Stimulated activated effector memory CD8-positive, alpha-beta T cell treated with anti-CD3 and anti-CD28 coated beads, Interleukin-12 subunit alpha, Interleukin-12 subunit beta, amount 100 ng/mL, for 72 hours (primary cell): ENCODE data around the gene ARHGAP15.

Source experiments
- ATAC-seq: fragments of 150-1000 bp; cut with Tn5 transposase; 2 replicates; pipeline ENCODE4 v1.10.0; 2021
- DNase-seq, 2 donors: peaks; one replicate each; pipeline ENCODE4 v3.0.0; 2021 to 2022; ENCODE audit warnings: low spot score in 2 of 2
- H3K27ac Mint-ChIP-seq: one replicate; pipeline ENCODE4 v1.8.0; 2022; ENCODE audit warnings: mild to moderate bottlenecking, mixed read lengths
- H3K36me3 Mint-ChIP-seq: one replicate; pipeline ENCODE4 v1.8.0; 2022; ENCODE audit warnings: mild to moderate bottlenecking, mixed read lengths
- H3K4me1 Mint-ChIP-seq: one replicate; pipeline ENCODE4 v1.8.0; 2022; ENCODE audit warnings: mixed read lengths
- H3K4me3 Mint-ChIP-seq: one replicate; pipeline ENCODE4 v1.8.0; 2022; ENCODE audit warnings: mild to moderate bottlenecking, mixed read lengths
- H3K9me3 Mint-ChIP-seq: one replicate; pipeline ENCODE4 v1.8.0; 2022; ENCODE audit warnings: mixed read lengths

ARHGAP15 gene

DNA sequence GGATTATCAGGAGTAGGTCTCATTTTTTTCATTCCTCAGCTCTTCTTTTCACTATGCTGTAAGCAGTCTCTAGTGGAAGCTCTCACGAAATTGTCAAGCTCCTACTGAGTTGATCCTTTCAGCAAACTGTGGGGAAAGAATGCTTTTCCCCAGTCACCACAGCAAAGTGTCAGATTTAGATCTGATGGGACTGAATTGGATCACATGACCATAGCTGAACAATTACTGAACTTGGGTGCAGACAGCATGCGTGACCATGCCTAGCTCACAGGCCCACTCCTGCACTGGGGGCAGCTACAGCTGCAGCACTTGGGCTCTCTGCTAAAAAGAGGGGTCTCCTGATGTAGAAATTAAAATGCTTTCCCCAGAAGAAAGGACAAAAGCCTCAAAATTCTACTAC is 3.1 kb downstream of the ARHGAP15 start:
- Mint-ChIP-seq H3K9me3 (peaks cover 3% of the 10 kb centered on the region), H3K4me1 (peaks cover 50% of the 10 kb centered on the region), H3K27ac (peak overlapping the region; percentile 0), H3K36me3 (peaks cover 6% of the 10 kb centered on the region), H3K4me3 (peak overlapping the region; percentile 64)
- DNase-seq = peak in 1 of 2 donors; percentile 65
- ATAC-seq = peak; percentile 67

DNA sequence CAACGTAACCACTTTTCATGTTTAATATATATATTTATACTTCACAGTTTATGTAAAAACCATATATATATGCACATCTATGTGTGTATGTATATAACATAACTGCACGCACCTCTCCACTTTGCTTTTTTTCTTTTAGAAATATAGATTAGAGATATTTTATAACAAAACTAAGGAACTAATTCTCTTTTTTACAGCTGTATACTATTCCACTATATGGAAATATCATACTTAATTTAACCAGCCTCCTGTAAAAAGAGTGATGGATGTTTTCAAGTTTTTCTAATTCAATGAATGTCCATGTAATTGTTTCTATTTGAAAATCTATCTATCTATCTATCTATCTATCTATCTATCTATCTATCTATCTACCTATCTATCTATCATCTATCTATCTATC is 4.6 kb downstream of the ARHGAP15 start:
- DNase-seq (no peak), ATAC-seq (no peak)
- H3K27ac Mint-ChIP-seq = no peak overlapping the region
- peaks cover 53% of the 10 kb centered on the region for H3K4me1 Mint-ChIP-seq
- H3K4me3 Mint-ChIP-seq = no peak overlapping the region
- peaks cover 3% of the 10 kb centered on the region for H3K9me3 Mint-ChIP-seq
- H3K36me3 Mint-ChIP-seq = peaks cover 6% of the 10 kb centered on the region

DNA sequence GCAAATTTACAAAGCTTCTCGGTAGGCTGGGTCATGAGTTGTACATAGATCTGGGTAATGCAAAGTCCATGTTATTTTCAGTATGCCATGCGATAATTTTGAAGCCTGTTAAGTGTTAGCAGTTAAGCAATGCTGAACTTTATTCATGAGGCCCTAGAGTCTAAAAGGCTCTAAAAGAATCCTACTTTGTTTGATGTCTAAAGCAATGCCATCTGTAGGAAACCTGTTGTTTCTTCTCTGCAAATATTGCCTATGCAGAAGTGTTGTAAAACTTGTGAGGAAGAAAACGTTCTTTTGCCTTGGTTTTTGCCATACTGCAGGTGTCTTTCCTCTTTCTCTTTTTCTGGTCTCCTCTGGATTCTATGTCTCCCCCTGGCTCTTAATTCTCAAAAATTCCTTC is 9.1 kb downstream of the ARHGAP15 start:
- DNase-seq (no peak), ATAC-seq (no peak)
- Mint-ChIP-seq H3K4me1 (peaks cover 70% of the 10 kb centered on the region), H3K36me3 (peaks cover 16% of the 10 kb centered on the region), H3K4me3 (no peak overlapping the region), H3K27ac (no peak overlapping the region), H3K9me3 (peaks cover 3% of the 10 kb centered on the region)

DNA sequence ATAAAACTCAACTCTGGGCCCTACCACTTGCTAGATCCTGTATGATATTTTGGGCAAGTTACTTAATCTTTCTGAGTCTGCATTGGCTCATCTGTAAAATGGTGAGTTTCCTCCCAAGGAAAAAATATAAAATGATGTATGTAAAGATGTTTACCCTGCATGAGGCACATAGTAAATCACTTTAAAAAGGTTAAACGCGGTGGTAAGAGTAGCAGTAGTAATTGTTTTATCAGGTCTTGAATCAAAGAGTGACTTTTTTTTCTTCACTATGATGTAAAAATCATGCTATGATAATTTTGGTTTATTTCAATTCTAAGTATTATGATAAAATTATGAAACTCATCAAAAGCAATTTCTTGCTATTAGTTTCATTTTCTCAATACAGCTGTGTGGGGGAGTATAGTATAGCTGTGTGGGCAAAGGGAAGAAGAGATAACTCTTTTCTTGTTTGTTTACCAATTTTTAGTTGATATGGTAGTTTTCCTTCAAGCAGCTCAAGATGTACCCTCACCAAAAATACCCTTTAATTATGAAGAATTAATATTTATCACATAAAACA is 10.7 kb downstream of the ARHGAP15 start:
- peaks cover 11% of the 10 kb centered on the region for H3K36me3 Mint-ChIP-seq
- peaks cover 66% of the 10 kb centered on the region for H3K4me1 Mint-ChIP-seq
- peak overlapping the region; percentile 84 for H3K27ac Mint-ChIP-seq
- H3K4me3 Mint-ChIP-seq = peak overlapping the region; percentile 45
- H3K9me3 Mint-ChIP-seq = no peaks in the 10 kb centered on the region
- DNase-seq = no peak
- ATAC-seq = peak; percentile 59

DNA sequence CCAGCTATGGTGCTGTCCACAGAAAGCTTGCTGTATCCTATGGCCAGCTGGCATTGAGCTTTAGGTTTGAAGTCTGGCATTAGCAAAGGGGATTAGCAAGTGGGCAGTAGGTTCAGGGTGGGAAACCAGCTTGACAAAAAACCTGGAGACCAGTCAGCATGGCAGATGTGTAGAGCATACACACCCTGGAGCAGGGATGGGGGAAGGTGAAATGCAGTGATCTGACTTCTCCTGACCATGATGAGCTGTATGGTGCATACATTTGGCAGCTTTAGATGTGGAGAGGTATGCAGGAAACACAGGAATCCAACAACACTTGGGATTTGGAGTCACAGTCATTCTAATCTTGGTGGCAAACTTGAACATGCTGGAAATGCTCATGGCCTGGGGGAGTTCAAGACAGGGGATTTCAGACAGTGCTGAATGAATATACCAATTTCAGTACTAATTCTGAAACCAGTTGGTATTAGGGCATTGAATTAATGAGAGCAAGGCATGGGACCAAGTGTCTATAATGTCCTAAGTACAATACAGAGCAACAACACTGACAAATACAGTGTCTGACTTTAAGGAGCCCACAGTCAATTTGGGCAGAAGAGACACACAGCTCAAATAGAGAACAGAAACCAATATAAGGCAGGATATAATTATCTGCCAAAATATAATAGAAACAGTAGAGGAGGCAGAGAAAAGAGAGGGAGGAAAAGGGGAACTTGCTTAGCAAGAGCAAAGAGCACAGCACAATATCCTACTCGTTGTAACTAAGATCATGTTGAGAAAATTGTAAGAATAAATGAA is 11.8 kb downstream of the ARHGAP15 start:
- Mint-ChIP-seq H3K4me1 (peaks cover 66% of the 10 kb centered on the region), H3K27ac (peak overlapping the region; percentile 84), H3K4me3 (peak overlapping the region; percentile 45), H3K9me3 (no peaks in the 10 kb centered on the region), H3K36me3 (peaks cover 17% of the 10 kb centered on the region)
- DNase-seq (no peak), ATAC-seq (peak; percentile 83)

DNA sequence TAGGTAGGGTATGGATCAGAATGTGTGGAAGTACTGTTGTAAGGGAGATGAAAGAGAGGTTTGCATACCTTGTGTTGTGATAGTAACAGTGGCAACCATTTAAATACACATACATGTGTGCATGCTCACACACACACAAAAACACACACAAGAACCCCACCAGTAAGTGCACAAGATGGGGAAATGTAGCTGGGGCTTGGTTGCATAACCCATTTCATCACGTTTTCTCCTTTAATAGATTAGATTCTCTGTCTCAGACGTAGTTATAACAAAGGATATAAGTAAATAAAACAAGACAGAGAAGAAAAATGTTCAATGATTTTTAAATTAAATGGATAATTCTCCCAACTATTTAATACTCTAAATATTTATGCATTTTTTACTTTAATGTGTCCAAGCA is 13.4 kb downstream of the ARHGAP15 start:
- no peak for DNase-seq
- Mint-ChIP-seq H3K9me3 (no peaks in the 10 kb centered on the region), H3K27ac (peak overlapping the region; percentile 13), H3K4me3 (no peak overlapping the region), H3K36me3 (peaks cover 17% of the 10 kb centered on the region), H3K4me1 (peaks cover 62% of the 10 kb centered on the region)
- ATAC-seq = no peak

DNA sequence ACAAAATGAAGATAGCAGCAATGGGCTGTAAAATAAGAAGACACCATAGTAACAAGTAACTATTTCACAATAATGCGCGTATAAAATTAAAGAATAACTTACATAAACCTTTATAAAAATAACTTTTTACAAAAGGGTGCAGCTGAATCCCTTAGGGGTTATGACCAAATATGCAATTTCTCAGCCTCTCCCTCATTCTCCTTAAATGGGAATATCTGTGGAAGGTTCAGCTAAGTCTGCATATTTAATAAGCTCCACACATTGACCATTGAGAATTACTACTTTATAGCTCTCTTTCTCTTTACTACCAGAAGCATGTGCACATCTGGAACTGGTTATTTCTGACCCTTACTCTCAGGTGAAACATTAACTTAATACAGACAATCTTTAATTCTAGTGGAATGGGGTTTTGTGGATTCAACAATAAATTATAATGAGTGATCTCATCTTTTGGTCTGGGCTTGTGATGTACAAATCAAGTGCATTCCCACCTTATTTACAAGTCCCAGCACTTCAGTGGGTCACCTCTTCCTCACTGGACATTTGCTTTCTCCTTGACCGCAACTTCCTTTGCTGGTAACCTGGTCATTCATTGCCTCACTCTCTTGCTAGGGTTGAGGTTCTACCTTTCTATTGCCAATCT is 15.7 kb downstream of the ARHGAP15 start:
- no peak for ATAC-seq
- DNase-seq = no peak

DNA sequence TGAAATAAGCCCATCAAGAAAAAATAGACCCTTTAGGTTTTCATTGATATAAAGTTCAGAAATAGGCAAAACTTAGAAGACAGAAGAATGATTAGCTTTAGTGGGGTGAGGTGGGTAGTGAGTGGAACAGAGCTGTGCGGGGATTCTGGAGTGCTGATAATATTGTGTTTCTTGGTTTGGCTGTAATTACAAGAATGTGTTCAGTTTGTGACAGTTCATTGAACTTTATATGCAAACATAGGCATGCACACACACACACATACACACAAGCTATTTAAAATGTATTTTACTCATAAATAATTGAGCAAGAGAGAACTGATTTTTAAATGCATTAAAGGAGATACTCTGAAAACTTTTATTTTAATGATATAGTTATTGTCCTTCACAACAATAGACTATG is 17.1 kb downstream of the ARHGAP15 start:
- H3K4me1 Mint-ChIP-seq = peaks cover 63% of the 10 kb centered on the region
- H3K9me3 Mint-ChIP-seq = no peaks in the 10 kb centered on the region
- ATAC-seq (no peak), DNase-seq (no peak)
- no peak overlapping the region for H3K4me3 Mint-ChIP-seq
- peaks cover 12% of the 10 kb centered on the region for H3K36me3 Mint-ChIP-seq
- H3K27ac Mint-ChIP-seq = no peak overlapping the region

More for the DNA sequence above, 15.7 kb downstream of the ARHGAP15 start:
- Mint-ChIP-seq H3K4me3 (peak overlapping the region; percentile 2), H3K36me3 (peaks cover 12% of the 10 kb centered on the region), H3K27ac (peak overlapping the region; percentile 46), H3K4me1 (peaks cover 64% of the 10 kb centered on the region), H3K9me3 (no peaks in the 10 kb centered on the region)

DNA sequence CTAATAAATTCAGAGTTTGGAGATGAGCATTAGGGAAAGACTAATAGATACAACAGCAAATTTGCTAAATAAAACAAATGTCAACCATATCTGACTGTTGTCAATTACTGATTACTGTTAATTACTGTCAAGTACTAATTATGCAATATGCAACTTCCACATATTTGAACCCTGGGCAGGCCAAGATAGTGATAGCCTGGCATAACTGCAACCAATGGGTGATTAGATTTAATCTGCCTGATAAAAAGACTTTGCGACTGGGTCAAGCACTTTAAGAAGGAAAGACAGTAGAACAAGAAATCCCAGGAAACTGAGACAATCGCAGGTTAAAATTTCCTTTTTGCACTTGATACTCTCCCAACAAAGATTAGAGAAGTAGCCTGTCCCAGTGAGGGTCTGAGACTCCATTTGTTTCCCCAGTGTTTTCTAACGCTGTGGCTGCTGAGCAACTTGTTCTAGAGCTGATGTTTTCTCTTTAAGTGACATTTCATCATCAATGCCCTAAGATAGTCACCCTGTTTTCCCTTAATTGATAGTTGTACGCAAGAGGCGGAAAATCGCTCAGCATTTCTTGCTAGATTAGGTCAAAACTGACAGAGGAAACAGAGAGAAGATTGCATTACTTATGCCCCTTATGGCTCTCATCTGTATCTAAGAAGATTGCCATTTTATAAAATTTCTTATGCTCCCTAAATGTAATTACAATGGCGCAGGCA is 17.8 kb downstream of the ARHGAP15 start:
- DNase-seq (no peak), ATAC-seq (no peak)
- no peak overlapping the region for H3K27ac Mint-ChIP-seq
- H3K4me1 Mint-ChIP-seq = peaks cover 63% of the 10 kb centered on the region
- no peak overlapping the region for H3K4me3 Mint-ChIP-seq
- H3K36me3 Mint-ChIP-seq = peaks cover 12% of the 10 kb centered on the region
- H3K9me3 Mint-ChIP-seq = no peaks in the 10 kb centered on the region

DNA sequence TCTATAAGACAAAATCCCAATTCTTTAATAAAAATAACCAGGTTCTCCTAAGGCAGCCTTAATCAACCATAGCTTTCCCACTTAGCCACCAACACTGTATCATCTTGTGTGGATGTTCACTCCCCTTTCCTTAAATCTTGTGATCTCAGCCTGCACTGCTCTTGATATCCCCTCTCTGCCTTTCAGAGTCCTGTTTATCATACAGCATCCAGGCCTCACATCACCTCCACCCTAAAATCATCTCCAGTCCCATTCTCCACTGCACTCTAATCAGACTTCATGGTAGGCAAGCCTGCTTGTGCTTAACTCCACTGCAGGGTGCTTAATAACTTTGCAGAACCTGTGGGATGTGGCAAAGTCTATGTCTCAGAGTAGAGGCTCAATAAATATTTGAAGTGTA is 18.8 kb downstream of the ARHGAP15 start:
- Mint-ChIP-seq H3K27ac (no peak overlapping the region), H3K36me3 (peaks cover 6% of the 10 kb centered on the region)
- no peak for ATAC-seq

DNA sequence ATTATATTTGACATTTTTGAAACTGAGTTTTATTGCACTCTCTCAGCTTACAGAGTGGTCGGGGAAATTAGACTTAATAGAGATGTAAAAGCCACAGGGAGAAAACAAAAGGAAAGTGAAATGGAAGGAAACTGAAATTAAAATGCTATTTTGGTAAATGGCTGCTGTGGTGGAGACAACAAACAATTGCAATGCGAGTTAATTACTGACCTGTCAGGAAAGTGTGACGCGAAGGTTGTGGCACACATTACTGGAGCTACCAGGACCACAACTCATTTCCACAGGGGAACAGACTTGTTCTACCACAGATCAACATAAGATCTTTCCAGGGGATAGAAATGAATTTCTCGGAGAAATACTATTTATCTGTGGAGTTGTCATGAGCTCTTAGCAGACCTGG is 19.5 kb downstream of the ARHGAP15 start:
- Mint-ChIP-seq H3K9me3 (no peaks in the 10 kb centered on the region), H3K27ac (no peak overlapping the region), H3K4me3 (no peak overlapping the region), H3K36me3 (peaks cover 6% of the 10 kb centered on the region), H3K4me1 (peaks cover 69% of the 10 kb centered on the region)
- no peak for DNase-seq
- ATAC-seq = no peak

More for the DNA sequence above, 18.8 kb downstream of the ARHGAP15 start:
- no peak for DNase-seq
- Mint-ChIP-seq H3K4me3 (no peak overlapping the region), H3K4me1 (peaks cover 66% of the 10 kb centered on the region), H3K9me3 (no peaks in the 10 kb centered on the region)

DNA sequence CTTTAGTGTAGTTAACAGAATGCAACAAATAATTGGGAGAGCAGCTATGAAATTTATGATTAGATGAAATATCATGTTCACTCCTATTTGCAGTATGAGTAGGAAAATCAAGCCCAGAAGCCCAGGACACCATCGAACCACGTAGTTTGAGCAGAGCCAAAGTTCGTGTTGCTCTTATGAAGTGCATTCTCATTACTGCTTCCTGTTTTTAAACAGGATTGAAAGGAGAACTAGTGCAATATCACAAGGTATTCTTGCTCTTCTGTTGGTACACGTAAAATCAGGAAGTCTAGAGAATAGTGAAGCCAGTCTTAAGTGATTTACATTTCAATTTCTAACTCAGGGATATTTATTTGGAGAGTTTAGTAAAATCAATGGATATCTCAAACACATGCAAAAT is 21.1 kb downstream of the ARHGAP15 start:
- DNase-seq (no peak), ATAC-seq (no peak)
- no peak overlapping the region for H3K4me3 Mint-ChIP-seq
- peaks cover 66% of the 10 kb centered on the region for H3K4me1 Mint-ChIP-seq
- H3K9me3 Mint-ChIP-seq = no peaks in the 10 kb centered on the region
- no peak overlapping the region for H3K27ac Mint-ChIP-seq
- H3K36me3 Mint-ChIP-seq = peaks cover 7% of the 10 kb centered on the region

DNA sequence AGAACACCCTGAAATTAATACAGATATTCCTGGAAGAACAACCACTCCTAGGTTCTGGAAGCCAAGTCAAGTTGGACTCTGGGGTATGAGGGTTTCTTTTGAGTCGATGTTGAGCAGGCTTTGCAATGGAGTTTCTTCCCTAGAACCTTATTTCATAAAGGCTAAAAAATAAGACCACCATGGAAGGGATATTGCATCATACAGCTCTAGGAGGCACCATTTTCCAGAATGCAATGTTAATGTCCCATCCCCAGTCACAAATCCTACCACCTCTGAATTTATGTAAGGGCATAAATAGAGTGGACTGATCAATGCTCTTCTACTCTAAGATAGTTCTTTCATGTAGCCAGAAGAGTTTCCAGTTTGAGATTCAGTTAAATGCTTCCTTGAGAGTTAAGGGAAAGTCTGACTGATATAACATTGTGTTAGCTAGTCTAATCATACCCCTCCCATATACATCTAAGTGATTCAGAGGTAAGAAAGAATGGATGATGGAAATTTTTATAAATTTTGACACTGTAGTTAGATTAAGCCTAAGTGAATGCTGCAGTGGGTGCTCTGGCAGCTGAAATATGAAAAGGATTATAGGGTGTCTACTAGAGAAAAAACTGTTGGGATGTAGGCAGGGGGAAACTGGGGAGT is 22.0 kb downstream of the ARHGAP15 start:
- H3K4me1 Mint-ChIP-seq = peaks cover 59% of the 10 kb centered on the region
- H3K4me3 Mint-ChIP-seq = no peak overlapping the region
- H3K27ac Mint-ChIP-seq = no peak overlapping the region
- DNase-seq = no peak
- H3K9me3 Mint-ChIP-seq = no peaks in the 10 kb centered on the region
- peak; percentile 40 for ATAC-seq
- peaks cover 11% of the 10 kb centered on the region for H3K36me3 Mint-ChIP-seq

DNA sequence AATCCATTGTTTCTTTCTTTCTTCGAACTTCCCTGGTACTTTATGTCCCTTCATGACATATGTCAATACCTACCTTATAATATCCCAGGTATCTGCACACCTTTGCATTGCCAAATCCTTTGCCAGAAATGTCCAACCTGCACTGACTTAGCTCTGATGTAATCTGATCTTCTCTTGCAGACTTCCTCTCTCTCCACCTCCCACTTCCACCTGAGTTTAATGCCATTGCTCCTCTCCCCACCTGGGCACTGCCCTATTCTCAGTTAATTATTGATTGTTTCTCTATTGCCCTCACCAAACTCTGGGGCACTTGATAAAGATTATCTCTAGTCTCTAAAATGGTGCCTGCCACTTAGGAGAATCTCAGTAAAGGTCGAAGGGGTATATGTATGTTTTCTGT is 23.0 kb downstream of the ARHGAP15 start:
- Mint-ChIP-seq H3K27ac (no peak overlapping the region), H3K4me1 (peaks cover 55% of the 10 kb centered on the region), H3K36me3 (peaks cover 17% of the 10 kb centered on the region), H3K4me3 (no peak overlapping the region), H3K9me3 (no peaks in the 10 kb centered on the region)
- DNase-seq (no peak), ATAC-seq (no peak)

DNA sequence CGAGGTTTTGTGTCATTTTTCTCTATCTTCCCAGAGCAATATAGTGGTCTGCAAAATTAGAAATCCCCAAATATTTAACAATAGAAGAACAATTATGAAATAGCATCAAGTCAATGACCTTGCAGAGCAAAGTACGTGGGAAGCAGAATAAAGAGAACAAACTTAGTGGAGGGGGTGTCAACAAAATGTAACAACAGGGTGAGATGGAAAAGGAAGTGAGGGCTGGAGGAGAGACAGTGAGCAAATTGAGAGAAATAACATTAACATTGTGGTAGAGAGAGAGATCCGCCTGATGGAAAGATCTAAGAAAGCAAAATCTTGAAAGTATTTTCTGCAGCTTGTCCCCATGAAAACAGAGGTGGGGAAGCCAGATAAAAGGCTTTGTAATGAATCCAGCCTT is 23.4 kb downstream of the ARHGAP15 start:
- peaks cover 55% of the 10 kb centered on the region for H3K4me1 Mint-ChIP-seq
- H3K36me3 Mint-ChIP-seq = peaks cover 21% of the 10 kb centered on the region
- DNase-seq (no peak), ATAC-seq (no peak)
- no peaks in the 10 kb centered on the region for H3K9me3 Mint-ChIP-seq
- H3K4me3 Mint-ChIP-seq = no peak overlapping the region
- H3K27ac Mint-ChIP-seq = no peak overlapping the region
